Fibroblast of peridontal ligament (primary cell): ENCODE data around the gene FSTL5.

ENCODE experiments used
- DNase-seq: peaks from one replicate; pipeline ENCODE4 v3.0.0-alpha.2; 2010; ENCODE audit errors: extremely low read depth

Gene FSTL5

DNA sequence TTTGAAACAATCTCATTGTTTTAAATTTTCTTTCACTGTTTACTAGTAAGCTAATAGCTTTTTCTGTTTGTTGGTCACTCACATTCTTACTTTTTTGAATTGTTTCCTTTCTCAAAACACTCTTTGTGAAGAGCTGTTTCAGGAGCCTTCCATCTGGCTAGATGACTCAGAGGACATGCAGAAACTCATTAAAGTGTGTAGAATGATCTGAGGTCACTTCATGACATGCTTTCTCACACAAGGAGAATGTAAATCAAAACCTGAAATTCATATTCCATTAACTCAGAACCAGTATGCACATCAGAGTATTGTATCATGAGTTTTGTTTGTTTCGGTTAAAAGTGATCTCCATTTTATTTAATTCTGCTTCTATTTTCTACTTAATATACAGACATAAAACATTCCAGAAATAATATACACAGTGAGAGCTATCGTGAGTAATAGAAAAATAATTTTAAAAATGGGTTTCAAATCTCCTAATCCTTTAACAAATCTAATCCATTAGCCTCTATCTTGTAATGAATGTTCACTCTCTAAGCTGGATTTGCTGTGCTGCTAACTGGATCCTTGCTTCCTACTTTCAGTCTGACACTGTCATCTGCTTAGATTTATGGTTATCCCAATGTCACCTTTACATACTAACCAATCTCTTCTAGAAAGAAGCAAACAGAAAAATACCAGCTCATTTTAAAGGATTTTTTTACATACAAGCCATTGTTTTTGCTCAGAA lies 449.6 kb downstream of the FSTL5 start:
- peak; percentile 41 for DNase-seq

DNA sequence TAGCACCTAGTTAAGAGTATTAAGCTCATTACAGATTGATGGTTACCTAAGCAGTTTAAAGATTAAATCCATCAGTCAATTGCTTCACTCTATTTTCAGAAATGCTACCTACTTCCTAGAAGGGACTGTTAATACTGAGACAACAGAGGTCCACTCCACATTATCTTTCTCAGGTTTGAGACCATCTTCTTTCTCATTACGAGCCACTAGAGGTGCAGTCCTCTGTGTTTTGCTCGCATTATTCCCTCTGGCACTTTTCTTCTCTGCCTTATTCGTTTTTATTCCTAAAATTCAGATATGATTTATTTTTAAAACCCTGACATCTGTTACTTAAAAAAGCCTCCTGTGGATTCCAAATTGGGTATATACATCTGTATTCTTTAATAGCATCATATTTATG lies 459.1 kb downstream of the FSTL5 start:
- no peak for DNase-seq

DNA sequence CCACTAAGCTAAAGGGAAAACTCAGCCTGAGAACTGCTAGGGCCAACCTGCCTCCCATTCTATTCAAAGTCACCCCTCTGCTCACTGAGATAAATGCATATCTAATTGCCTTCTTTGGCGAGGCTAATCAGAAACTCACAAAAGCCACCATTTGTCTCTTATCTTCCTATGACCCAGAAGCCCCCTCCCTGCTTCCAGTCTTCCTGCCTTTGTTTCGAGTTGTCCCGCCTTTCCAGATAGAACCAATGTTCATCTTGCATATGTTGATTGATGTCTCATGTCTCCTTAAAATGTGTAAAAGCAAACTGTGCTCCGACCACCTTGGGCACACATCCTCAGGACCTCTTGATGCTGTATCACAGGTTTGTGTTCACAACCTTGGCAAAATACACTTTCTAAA lies 459.8 kb downstream of the FSTL5 start:
- DNase-seq: no peak

DNA sequence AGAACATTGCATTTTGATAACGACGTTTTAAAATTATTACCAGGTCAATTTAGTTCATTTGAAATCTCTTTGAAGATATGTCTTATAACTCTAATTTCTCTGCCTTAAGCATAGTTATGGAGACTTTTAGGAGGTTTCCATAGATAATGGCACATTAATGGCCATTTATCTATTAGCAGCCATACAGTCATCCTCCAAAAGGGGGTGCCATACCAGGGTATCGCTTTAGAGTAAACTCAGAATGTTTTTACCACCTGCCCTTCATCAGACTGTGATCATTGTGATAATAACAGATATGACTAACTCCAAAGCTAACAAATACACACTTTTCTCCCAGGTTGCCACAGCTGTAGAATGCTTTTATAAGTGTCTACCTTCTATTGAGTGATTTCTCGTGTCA lies 461.5 kb downstream of the FSTL5 start:
- no peak for DNase-seq

DNA sequence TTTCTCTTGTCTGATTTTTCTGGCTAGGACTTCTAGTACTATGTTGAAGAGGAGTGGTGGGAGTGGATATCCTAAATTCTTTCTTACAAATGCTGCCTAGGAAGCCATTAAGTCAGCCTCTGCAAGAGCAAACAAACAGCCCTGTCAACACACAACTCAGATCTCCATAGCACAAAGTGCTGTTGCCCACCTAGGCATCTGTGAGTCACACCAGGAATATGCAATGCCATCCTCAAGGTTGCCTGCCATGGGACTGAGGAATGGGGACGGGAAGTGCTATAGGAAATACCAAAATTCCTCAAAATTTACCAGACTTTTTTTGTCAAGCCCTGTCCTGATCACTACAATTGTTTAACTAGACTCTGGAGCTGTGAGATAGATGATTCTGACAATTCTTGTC lies 466.9 kb downstream of the FSTL5 start:
- DNase-seq: no peak

DNA sequence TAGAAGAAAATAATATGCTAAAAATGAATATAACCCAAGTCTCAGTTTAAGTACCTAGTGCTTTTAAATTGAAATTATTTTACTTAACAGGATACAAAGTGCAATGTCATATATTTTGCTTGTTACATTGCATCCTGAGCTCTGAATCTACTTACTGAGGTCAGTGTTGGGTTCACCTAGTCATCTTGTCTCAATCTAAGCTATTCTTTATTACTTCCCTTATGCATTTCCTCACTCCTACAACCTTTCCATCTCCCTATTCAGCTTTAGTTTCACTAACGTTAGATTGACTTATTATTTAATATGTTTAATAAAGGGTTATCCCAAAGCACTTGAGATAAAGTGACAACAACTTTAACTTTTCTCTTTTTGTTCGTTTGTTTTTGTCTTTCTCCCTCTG lies 483.7 kb downstream of the FSTL5 start:
- no peak for DNase-seq

DNA sequence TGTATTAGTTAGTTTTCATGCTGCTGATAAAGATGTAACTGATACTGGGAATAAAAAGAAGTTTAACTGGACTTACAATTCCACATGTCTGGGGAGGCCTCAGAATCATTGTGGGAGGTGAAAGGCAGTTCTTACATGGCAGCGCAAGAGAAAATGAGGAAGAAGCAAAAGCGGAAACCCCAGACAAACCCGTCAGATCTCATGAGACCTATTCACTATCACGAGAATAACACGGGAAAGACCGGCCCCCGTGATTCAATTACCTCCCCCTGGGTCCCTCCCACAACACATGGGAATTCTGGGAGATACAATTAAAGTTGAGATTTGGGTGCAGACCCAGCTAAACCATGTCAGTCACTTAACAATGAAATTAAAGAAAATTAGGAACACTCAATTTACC lies 499.1 kb downstream of the FSTL5 start:
- no peak for DNase-seq

DNA sequence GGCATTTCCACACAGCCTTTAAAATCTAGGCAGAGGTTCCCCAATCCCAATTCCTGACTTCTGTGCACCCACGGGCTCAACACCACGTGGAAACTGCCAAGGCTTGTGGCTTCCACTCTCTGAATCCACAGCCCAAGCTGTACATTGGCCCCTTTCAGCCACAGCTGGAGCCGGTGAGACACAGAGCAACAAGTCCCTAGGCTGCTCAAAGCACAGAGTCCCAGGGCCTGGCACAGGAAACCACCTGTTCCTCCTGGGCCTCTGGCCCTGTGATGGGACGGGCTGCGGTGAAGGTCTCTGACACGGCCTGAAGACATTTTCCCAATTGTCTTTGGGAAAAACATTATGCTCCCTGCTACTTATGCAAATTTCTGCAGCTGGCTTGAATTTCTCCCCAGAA lies 500.0 kb downstream of the FSTL5 start:
- no peak for DNase-seq

DNA sequence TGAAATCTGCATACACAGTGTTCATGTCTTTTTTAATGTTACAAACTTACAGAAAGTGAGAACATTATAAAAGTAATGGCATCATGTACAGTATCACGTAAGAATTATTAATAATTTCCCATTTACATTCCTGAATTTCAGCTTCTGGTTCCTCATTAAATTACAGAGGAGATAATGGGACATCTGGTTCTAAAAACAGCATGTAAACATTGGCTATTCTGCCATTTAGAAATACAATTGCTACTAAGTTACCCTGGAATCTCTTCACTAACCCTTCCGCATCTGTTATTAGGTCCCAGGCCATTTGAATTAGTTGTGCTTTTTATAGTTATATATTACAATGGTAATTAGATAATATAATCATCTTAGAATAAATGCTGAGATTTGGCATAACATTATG lies 505.1 kb downstream of the FSTL5 start:
- no peak for DNase-seq

DNA sequence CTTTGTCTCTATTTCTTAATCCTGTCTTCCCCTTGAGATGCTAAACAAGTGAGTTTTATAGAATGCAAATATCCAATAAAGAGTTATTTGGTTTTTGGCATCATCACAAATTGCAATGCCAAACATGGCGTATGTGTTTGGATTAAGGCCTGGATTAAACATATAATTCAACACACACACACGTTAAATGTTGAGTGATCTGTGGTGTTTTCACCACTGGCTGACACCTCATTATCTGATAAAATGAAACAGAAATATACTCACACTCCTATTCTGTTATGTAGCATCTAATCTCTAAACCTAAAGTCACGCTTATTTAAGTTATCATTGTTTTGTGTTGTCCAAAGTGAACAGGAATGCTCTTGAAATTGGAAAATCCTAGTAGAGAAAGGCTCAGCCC lies 506.2 kb downstream of the FSTL5 start:
- DNase-seq: no peak

DNA sequence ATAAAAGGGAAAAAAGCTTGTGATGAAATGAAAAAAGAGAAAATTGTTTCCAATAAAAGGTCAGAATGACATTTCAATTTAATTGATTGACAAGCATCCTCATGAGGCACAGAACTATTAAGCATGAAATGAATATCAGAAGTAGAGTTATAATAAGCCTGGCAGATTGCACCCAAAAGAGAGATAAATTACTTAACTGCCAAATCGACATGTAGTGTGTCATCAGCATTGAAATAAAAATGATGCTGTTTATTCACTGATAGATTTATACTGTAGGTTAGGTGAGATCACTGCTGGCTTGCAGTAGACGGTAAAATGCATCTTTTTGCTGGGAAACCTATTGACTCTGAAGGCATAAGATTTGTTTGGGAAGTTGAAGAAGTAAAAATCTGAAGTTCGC lies 507.2 kb downstream of the FSTL5 start:
- DNase-seq: no peak

DNA sequence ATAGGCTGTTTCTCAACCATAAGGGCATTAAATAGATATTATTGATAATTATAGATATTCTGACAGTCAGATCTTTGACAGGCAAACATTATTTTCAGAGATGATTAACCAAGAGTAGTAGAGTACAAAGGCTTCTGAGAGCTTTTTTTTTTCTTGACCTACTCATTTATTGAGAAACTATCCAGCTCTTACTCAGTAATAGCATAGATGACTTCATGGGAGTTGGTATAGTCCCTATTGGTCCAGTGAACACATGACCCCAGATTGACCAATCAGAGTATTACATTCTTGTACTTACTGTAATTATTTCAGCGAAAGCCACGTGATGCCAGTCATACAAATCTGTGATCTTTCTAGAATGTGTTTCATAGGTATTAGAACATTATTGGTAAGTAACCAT lies 508.7 kb downstream of the FSTL5 start:
- no peak for DNase-seq

DNA sequence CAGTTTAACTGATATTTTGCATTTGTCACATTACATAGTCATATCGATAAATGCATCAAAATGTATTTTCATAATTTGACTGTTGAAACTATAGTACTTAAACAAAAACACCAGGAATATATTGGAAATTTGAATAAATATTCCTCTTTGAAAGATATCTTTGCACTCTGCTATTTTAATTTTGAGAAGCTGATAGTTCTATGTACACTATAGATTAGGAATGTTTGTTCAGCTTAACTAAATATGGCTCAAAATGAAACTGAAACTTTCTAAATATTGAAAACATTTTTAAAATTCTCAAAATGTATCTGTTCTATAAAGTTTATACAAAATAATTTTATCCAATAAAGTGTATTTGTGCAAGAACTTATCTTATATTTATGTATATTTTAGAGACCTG lies 510.1 kb downstream of the FSTL5 start:
- no peak for DNase-seq

DNA sequence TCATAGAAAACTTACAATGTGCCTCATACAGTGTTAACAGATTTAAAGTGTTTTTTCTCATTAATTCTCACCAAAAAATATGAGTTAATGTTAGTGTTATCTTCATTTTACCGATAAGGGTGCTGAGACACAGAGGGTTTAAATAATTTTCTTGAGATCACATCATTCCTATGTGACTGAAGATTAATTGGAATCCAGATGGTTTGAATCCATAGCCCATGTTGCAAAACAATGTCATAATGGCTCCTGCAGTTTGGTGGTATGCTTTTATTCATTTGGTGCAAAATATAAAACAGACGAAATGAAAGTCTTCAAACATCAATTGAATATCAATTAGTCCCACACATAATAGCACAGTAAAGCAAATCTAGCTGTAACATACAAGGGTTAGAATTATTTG lies 512.2 kb downstream of the FSTL5 start:
- no peak for DNase-seq

DNA sequence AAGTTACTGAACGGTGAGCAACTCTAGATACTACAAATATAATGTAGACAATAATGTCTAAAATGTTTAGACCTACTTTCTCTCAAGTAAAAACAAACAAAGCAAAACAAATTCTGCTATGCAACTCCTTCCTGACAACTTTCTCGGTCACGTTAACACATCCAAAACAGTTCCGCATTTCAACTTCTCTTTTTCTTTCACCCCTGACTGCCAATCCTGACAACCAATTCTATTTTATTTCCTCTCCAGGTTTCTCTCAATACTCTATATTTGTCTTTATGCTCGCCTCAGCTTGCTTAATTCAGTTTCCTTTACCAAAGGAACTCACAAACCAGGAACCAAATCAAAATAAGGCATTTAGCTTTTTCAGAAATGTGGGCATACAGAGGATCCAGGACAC lies 513.0 kb downstream of the FSTL5 start:
- DNase-seq: no peak

DNA sequence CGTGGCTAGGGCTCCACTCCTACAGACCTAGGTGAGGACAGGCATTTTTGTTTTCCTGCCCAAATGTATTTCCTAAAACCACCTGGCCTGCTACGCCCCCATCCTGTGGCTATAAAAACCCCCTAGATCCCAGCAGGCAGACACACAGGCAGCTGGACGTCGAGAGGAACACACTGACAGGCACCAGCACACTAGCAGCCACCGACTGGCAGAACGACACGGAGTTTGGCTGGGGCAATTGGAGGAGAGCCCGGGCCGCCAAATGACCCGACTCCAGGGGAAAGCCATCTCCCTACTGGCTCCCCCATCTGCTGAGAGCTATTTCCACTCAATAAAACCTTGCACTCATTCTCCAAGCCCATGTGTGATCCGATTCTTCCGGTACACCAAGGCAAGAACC lies 516.0 kb downstream of the FSTL5 start:
- no peak for DNase-seq

DNA sequence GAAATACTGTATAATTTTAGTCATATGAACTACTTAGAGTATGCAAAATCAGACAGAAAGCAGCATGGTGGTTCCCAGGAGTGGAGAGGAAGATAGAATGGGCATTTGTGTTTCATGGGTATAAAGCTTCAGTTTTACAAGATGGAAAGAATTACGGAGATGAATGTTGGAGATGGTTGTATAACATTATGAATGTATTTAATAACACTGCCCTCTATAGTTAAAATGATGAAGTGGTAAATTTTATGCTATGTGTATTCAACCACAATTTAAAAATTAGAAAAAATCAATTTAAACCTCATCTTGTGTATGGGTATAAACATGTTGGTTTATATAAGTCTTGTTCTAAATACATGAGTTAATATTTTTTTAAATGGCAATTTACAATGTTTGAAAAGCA lies 521.1 kb downstream of the FSTL5 start:
- DNase-seq: no peak

DNA sequence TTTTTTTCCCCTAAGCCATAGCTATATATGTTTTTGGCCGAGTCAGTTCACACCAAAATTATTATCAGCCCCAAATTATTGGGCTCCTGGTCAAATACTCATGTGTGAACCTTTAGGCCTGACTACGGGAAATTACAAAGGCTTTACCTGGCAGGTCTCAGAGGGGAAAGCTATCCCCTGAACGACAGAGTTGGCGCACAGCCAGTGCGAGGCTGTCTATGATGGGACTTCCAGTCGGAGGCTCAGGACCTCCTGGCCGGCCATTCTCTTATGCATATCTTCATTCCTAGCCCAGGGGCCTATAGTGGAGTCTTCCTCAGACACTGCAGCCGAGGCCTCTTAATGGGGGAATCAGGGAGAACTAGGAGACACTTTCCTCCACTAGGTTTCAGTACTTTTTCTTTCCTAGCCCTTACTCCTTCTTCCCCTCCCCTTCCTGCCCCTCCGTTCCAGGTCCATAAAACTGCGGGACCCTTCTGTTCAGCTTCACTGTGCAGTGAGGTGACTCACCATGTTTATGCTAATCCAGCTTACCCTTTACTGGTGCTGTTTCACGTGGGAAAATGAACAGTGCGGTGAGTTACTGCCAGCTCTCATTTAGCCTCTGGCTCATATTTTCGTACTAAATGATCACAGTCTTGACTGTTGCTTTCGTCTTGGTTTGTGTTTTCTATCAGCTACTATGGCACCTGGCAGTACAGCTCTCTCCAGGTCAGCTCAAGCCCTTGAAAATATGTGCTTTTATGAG lies 533.9 kb downstream of the FSTL5 start:
- no peak for DNase-seq

DNA sequence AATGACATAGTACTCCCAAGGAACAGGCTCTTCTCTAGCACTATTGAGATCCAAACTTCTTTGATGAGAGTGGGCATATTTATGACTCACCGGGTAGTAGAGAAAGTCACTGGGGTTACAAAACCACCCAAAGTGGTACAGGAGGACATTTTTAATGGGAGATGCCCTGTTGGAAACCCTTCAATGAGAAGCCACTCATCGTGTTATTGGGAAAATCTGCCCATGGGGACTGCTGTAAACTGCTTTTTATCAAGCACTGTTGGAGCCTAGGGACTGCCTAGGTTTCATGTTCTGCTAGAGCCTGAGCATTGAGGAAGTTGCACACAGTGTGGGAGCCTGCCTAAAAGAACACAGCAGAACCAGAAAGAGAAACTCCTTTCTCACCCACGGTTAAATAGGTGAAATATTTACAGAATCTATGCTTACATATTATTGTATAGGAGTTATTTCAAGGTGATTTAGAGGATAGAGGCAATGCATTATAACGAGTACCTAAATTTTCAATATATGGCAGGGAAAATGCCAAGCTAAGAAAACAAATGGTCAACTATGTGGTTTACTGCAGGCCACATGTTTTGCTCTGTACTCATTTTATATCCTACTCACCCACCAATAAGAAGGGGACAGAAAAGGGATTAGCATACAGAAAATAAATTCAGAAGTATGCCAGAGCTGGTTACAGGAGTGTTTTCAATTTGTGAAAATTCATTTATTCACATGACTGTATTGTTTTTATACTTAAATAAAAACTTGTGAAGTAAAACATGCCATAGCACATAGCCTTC lies 559.1 kb downstream of the FSTL5 start:
- DNase-seq: no peak

DNA sequence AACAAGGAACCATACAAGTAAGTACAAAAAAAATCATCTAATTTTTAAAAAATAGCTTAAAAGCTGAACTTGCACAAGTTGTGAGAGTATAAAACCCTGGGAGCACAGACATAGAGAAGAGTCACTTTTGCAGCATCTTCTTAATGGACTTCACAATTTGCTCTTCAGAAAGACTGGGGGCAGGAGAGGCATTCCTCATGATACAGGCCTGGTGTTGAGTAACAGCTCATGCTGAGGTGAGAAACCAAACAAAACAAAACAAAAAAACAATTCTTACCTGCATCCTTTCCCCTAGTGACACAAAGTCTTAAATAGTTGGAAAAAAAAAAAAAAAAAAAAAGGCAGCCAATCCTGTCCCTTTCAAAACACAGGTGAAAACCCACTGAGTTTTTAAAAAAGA lies 562.8 kb downstream of the FSTL5 start:
- DNase-seq: no peak

DNA sequence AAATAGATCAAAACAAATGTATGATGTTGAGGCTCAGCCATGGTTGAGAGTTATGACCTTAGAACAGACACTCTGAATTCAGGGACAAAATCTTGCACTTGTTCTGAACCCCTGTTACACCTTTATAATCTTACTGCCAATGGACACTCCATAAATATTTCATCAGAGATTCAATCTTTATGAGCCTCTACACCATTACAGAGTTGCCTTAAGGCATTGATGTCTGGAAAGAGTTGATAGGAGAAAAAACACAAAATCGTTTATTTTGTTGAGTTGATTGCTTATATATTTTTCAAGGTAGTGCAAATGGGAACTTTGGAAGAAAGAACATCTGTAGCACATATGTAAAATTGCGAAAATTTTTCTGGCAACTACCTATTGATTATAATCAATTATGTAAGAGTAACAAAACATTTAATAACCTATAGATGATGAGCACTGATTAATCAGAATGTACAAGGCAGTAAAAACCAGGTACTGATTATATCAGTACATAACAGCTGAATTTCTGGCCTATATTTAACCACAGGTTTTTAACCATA lies 568.5 kb downstream of the FSTL5 start:
- DNase-seq: no peak

DNA sequence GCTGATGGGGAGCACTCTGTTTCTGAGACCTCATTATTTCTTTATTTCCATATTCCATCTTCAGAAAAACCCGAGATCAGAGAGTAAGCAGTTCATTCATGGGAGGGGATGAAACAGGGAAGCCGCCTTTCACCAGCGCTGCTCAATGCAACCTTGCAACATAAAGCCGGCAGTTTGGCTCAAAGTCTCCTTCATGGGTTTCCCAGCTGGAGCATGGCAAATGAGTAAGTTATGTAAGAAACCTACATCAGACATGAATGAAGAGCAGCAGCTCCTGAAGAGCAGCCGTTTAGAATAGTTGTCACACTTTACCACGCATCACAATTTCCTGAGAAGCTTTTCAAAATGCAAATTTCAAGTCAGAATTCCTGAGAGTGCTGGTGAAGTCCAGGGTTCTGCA lies 578.8 kb downstream of the FSTL5 start:
- DNase-seq: no peak

DNA sequence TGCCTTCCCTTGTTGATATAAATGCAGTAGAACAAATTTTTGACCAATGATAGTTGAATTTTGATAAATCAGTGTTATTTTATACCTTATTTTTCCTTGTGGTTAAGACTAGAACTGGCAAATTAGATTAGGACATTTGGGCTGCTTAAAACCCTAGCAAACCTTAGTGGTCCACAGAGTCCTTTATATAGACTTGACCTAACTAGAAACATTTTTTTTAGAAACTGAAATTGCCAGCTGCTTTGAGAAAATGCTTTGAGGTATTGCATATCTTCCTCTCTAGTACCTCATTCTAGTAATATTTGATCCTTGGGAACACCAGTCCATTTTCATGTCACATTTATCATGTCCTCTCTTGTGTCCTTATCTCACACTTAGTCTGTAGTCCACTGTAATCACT lies 580.3 kb downstream of the FSTL5 start:
- DNase-seq: no peak
